HepG2 (cell line): ENCODE data around the gene OARD1. TPM values are rescaled to one million over a fixed set of nuclear protein-coding genes. Genes with fewer than 3 reads are reported as not detected.

Experiments used
- CCAR2 ChIP-seq: fragments of 200-400 bp; formaldehyde crosslinking; optimal IDR thresholded peaks from 2 replicates; pipeline ENCODE3; 2018; ENCODE audit warnings: low read depth, mild to moderate bottlenecking, low read length, moderate library complexity
- ELF3 ChIP-seq: IDR thresholded peaks from 2 replicates; pipeline ENCODE4 v1.6.1; 2016; ENCODE audit warnings: missing genetic modification reagents, missing compliant biosample characterization
- NFKBIZ ChIP-seq: IDR thresholded peaks from 2 replicates; pipeline ENCODE4 v1.6.1; 2018; ENCODE audit warnings: missing genetic modification reagents, missing compliant biosample characterization
- PRPF4 ChIP-seq: fragments of 200-400 bp; formaldehyde crosslinking; IDR thresholded peaks from 2 replicates; pipeline ENCODE4 v1.6.1; 2016; ENCODE audit warnings: low read length, low read depth; ENCODE audit not compliant: poor library complexity, severe bottlenecking
- RELA ChIP-seq: sonication (generic); formaldehyde crosslinking; IDR thresholded peaks from 2 replicates; pipeline ENCODE4 v1.4.0; 2020; ENCODE audit warnings: missing genetic modification reagents
- SP1 ChIP-seq, 2 experiments: fragments of 450-650 bp in 1 of 2; sonication (generic) in 1 of 2; formaldehyde crosslinking in 1 of 2; IDR thresholded peaks; 2 replicates each; pipeline versions ENCODE4 v1.4.0 to v1.6.1; 2016 to 2020; ENCODE audit warnings: missing genetic modification reagents in 1 of 2
- TSC22D2 ChIP-seq: sonication (generic); formaldehyde crosslinking; IDR thresholded peaks from 2 replicates; pipeline ENCODE4 v1.5.1; 2020; ENCODE audit warnings: missing genetic modification reagents, mild to moderate bottlenecking, borderline replicate concordance
- ZC3H13 ChIP-seq: sonication (generic); formaldehyde crosslinking; IDR thresholded peaks from 2 replicates; pipeline ENCODE4 v1.8.1; 2023; ENCODE audit warnings: mild to moderate bottlenecking, missing genetic modification reagents, moderate library complexity
- ZFAT ChIP-seq: sonication (generic); formaldehyde crosslinking; conservative IDR thresholded peaks from 2 replicates; pipeline ENCODE4 v1.8.1; 2023; ENCODE audit warnings: missing genetic modification reagents, inconsistent platforms
- ZFP1 ChIP-seq: IDR thresholded peaks from 2 replicates; pipeline ENCODE4 v1.6.1; 2016
- ZFP82 ChIP-seq: sonication (generic); formaldehyde crosslinking; IDR thresholded peaks from 2 replicates; pipeline ENCODE4 v1.5.1; 2020; ENCODE audit warnings: mild to moderate bottlenecking, missing genetic modification reagents, borderline replicate concordance
- ZKSCAN1 ChIP-seq: fragments of 150-350 bp; IDR thresholded peaks from 2 replicates; pipeline ENCODE4 v1.6.1; 2014; ENCODE audit warnings: low read length
- ZNF570 ChIP-seq: sonication (generic); formaldehyde crosslinking; IDR thresholded peaks from 2 replicates; pipeline ENCODE4 v1.4.0; 2020; ENCODE audit warnings: mild to moderate bottlenecking, missing genetic modification reagents, borderline replicate concordance
- ZNF790 ChIP-seq: sonication (generic); formaldehyde crosslinking; IDR thresholded peaks from 2 replicates; pipeline ENCODE4 v1.8.0; 2022; ENCODE audit warnings: missing genetic modification reagents, mild to moderate bottlenecking, borderline replicate concordance
- ZSCAN25 ChIP-seq: sonication (generic); formaldehyde crosslinking; IDR thresholded peaks from 2 replicates; pipeline ENCODE4 v1.8.0; 2022; ENCODE audit warnings: mild to moderate bottlenecking, missing genetic modification reagents
- polyA plus RNA-seq, 8 experiments: library from polyadenylated mRNA; depleted of rRNA in 3 of 8; stranded (reverse) in 7 of 8; unstranded in 1 of 8; fragments of >200 nt; fragmentation: Illumina TruSeq in 4 of 8; extraction: Trizol in 4 of 8; gene quantifications; 2 replicates each; pipeline versions ENCODE4 v1.2.1 to v1.2.3, GENCODE V29; 2011 to 2016; ENCODE audit warnings: low read depth in 4 of 8, missing spikeins in 1 of 8, mixed read lengths in 1 of 8; ENCODE audit not compliant: insufficient read depth in 1 of 8
- total RNA-seq, 5 experiments: library from RNA; depleted of rRNA; stranded (reverse); fragments of >200 nt; fragmentation: Illumina TruSeq; extraction: Trizol; gene quantifications; 2 replicates each; pipeline ENCODE4 v1.2.3, GENCODE V29; 2016; ENCODE audit warnings: low read depth in 1 of 5
- TF ChIP-seq, protein P1 (sequence below): sonication (generic); formaldehyde crosslinking; IDR thresholded peaks from 2 replicates; pipeline ENCODE4 v1.8.0; 2022; ENCODE audit warnings: mild to moderate bottlenecking, missing genetic modification reagents
- TF ChIP-seq, protein P2 (sequence below): IDR thresholded peaks from 2 replicates; pipeline ENCODE4 v1.6.1; 2016; ENCODE audit warnings: missing genetic modification reagents, missing compliant biosample characterization
- TF ChIP-seq, protein P3 (sequence below): sonication (generic); formaldehyde crosslinking; IDR thresholded peaks from 2 replicates; pipeline ENCODE4 v1.8.0; 2022; ENCODE audit warnings: missing genetic modification reagents, mild to moderate bottlenecking, moderate library complexity, borderline replicate concordance
- TF ChIP-seq, protein P4 (sequence below): sonication (generic); formaldehyde crosslinking; IDR thresholded peaks from 2 replicates; pipeline ENCODE4 v1.4.0; 2020; ENCODE audit warnings: mild to moderate bottlenecking, missing genetic modification reagents
- TF ChIP-seq, protein P5 (sequence below): sonication (generic); formaldehyde crosslinking; IDR thresholded peaks from 2 replicates; pipeline ENCODE4 v1.4.0; 2020; ENCODE audit warnings: missing genetic modification reagents, borderline replicate concordance

OARD1 gene
- total and polyA plus RNA-seq, 2 of the 13 experiments (the other 11 are each of a cell fraction or from before 2014, with no cell fraction given) = 18.4 to 49.0 TPM

DNA sequence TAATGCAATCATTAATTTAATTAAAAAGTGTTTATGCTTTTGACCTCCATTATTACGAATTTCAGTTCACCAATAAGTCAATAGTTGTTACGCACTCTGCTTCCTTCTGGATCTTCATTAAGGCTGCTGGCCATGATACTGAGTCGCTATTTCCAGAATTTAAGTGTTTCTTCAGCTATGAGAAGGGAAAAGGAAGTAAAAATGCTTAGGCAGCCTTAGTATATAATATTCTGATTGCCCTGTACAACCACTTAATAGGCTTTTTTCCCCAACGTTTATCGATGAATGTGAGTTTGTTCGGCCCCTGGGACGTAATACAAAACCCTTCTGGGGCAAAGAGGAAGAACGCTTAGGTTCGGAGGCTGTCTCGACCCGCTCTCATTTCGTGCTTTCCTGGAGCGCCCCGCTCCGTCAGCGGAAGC, 644 bp downstream of the OARD1 start (continued):
- TF ChIP-seq, protein P1, sequence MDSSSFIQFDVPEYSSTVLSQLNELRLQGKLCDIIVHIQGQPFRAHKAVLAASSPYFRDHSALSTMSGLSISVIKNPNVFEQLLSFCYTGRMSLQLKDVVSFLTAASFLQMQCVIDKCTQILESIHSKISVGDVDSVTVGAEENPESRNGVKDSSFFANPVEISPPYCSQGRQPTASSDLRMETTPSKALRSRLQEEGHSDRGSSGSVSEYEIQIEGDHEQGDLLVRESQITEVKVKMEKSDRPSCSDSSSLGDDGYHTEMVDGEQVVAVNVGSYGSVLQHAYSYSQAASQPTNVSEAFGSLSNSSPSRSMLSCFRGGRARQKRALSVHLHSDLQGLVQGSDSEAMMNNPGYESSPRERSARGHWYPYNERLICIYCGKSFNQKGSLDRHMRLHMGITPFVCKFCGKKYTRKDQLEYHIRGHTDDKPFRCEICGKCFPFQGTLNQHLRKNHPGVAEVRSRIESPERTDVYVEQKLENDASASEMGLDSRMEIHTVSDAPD (CRISPR knock-in tag) = no peak
- TF ChIP-seq SP1 (IDR thresholded peaks at IDR 0.05) (no peak), SP1 (CRISPR knock-in tag; IDR thresholded peaks at IDR 0.05) (peak; percentile 64; the same call in 1 of the 2 replicates), TSC22D2 (CRISPR knock-in tag) (0 out of 2 replicates have a peak, but pooled peaks have one; percentile 17), ZNF790 (CRISPR knock-in tag) (0 out of 2 replicates have a peak, but pooled peaks have one; percentile 37), ZC3H13 (CRISPR knock-in tag) (no peak), CCAR2 (peak; percentile 43), ZFP82 (CRISPR knock-in tag) (0 out of 2 replicates have a peak, but pooled peaks have one; percentile 4), RELA (CRISPR knock-in tag) (no peak), ELF3 (CRISPR knock-in tag) (peak; percentile 56), ZSCAN25 (0 out of 2 replicates have a peak, but pooled peaks have one; percentile 5), ZFAT (CRISPR knock-in tag) (no peak), NFKBIZ (CRISPR knock-in tag) (0 out of 2 replicates have a peak, but pooled peaks have one; percentile 11), ZKSCAN1 (no peak), ZFP1 (CRISPR knock-in tag) (no peak), PRPF4 (no peak), ZNF570 (CRISPR knock-in tag) (0 out of 2 replicates have a peak, but pooled peaks have one; percentile 29)
- TF ChIP-seq, protein P2, sequence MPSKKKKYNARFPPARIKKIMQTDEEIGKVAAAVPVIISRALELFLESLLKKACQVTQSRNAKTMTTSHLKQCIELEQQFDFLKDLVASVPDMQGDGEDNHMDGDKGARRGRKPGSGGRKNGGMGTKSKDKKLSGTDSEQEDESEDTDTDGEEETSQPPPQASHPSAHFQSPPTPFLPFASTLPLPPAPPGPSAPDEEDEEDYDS (CRISPR knock-in tag) = peak; percentile 77
- TF ChIP-seq, protein P3, sequence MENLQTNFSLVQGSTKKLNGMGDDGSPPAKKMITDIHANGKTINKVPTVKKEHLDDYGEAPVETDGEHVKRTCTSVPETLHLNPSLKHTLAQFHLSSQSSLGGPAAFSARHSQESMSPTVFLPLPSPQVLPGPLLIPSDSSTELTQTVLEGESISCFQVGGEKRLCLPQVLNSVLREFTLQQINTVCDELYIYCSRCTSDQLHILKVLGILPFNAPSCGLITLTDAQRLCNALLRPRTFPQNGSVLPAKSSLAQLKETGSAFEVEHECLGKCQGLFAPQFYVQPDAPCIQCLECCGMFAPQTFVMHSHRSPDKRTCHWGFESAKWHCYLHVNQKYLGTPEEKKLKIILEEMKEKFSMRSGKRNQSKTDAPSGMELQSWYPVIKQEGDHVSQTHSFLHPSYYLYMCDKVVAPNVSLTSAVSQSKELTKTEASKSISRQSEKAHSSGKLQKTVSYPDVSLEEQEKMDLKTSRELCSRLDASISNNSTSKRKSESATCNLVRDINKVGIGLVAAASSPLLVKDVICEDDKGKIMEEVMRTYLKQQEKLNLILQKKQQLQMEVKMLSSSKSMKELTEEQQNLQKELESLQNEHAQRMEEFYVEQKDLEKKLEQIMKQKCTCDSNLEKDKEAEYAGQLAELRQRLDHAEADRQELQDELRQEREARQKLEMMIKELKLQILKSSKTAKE (CRISPR knock-in tag) = no peak
- TF ChIP-seq, protein P4, sequence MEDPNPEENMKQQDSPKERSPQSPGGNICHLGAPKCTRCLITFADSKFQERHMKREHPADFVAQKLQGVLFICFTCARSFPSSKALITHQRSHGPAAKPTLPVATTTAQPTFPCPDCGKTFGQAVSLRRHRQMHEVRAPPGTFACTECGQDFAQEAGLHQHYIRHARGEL (CRISPR knock-in tag) = no peak
- TF ChIP-seq, protein P5, sequence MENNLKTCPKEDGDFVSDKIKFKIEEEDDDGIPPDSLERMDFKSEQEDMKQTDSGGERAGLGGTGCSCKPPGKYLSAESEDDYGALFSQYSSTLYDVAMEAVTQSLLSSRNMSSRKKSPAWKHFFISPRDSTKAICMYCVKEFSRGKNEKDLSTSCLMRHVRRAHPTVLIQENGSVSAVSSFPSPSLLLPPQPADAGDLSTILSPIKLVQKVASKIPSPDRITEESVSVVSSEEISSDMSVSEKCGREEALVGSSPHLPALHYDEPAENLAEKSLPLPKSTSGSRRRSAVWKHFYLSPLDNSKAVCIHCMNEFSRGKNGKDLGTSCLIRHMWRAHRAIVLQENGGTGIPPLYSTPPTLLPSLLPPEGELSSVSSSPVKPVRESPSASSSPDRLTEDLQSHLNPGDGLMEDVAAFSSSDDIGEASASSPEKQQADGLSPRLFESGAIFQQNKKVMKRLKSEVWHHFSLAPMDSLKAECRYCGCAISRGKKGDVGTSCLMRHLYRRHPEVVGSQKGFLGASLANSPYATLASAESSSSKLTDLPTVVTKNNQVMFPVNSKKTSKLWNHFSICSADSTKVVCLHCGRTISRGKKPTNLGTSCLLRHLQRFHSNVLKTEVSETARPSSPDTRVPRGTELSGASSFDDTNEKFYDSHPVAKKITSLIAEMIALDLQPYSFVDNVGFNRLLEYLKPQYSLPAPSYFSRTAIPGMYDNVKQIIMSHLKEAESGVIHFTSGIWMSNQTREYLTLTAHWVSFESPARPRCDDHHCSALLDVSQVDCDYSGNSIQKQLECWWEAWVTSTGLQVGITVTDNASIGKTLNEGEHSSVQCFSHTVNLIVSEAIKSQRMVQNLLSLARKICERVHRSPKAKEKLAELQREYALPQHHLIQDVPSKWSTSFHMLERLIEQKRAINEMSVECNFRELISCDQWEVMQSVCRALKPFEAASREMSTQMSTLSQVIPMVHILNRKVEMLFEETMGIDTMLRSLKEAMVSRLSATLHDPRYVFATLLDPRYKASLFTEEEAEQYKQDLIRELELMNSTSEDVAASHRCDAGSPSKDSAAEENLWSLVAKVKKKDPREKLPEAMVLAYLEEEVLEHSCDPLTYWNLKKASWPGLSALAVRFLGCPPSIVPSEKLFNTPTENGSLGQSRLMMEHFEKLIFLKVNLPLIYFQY (CRISPR knock-in tag) = peak; percentile 89
